ENCODE results near the gene SHANK1.

SHANK1 gene

GRCh38 chr19:50694815-50695145 is 24.8 kb downstream of the SHANK1 start:
- H3K27ac ChIP-seq (ENCODE audit: low read depth, low read length, poor library complexity, severe bottlenecking): no peak overlapping the region
- no peaks in the 10 kb centered on the region for H3K79me2 ChIP-seq (ENCODE audit: insufficient read depth, low read length)
- no peak overlapping the region for H3K4me3 ChIP-seq (ENCODE audit: low read depth, low read length, poor library complexity, severe bottlenecking)
- no peaks in the 10 kb centered on the region for H3K36me3 ChIP-seq (ENCODE audit: insufficient read depth, low read length)
- no peaks in the 10 kb centered on the region for H3K9me2 ChIP-seq (ENCODE audit: low read depth, low read length)
- H2AFZ ChIP-seq (ENCODE audit: low read length): no peak overlapping the region
- H3K4me2 ChIP-seq (ENCODE audit: low read length): no peak overlapping the region
- no peak for TF ChIP-seq CTCF (IDR thresholded peaks at IDR 0.05; ENCODE audit: low read length)
- TF ChIP-seq EZH2 (IDR thresholded peaks at IDR 0.05; ENCODE audit: borderline replicate concordance, low read length): no peak
- no peaks in the 10 kb centered on the region for H3K9me3 ChIP-seq (ENCODE audit: low read length)
- H4K20me1 ChIP-seq (ENCODE audit: insufficient read depth, low read length): no peaks in the 10 kb centered on the region
- H3F3A ChIP-seq (ENCODE audit: insufficient read depth, low read length): no peaks in the 10 kb centered on the region
- H3K4me1 ChIP-seq (ENCODE audit: insufficient read depth, low read length, severe bottlenecking): no peaks in the 10 kb centered on the region
- no peak overlapping the region for H3K9ac ChIP-seq (ENCODE audit: low read length)
- no peaks in the 10 kb centered on the region for H3K27me3 ChIP-seq (ENCODE audit: insufficient read depth, low read length)

- Histone ChIP-seq H3K9me3 (ENCODE audit: low read length) (no peaks in the 10 kb centered on the region), H3K4me2 (ENCODE audit: low read length) (no peak overlapping the region)
Measured at GRCh38 chr19:50693064-50693975, 26.3 kb downstream of the SHANK1 start.

GRCh38 chr19:50690439-50690838 is 29.2 kb downstream of the SHANK1 start:
- H3K9me2 ChIP-seq (ENCODE audit: low read depth, low read length): no peaks in the 10 kb centered on the region
- H3K9ac ChIP-seq (ENCODE audit: low read length): no peak overlapping the region
- H3K27ac ChIP-seq (ENCODE audit: low read depth, low read length, poor library complexity, severe bottlenecking): no peak overlapping the region
- no peaks in the 10 kb centered on the region for H3F3A ChIP-seq (ENCODE audit: insufficient read depth, low read length)
- H3K79me2 ChIP-seq (ENCODE audit: insufficient read depth, low read length): no peaks in the 10 kb centered on the region
- no peaks in the 10 kb centered on the region for H3K4me1 ChIP-seq (ENCODE audit: insufficient read depth, low read length, severe bottlenecking)
- H4K20me1 ChIP-seq (ENCODE audit: insufficient read depth, low read length): no peaks in the 10 kb centered on the region
- no peaks in the 10 kb centered on the region for H3K36me3 ChIP-seq (ENCODE audit: insufficient read depth, low read length)
- no peak overlapping the region for H3K4me3 ChIP-seq (ENCODE audit: low read depth, low read length, poor library complexity, severe bottlenecking)
- no peak overlapping the region for H3K4me2 ChIP-seq (ENCODE audit: low read length)
- no peaks in the 10 kb centered on the region for H3K27me3 ChIP-seq (ENCODE audit: insufficient read depth, low read length)
- H2AFZ ChIP-seq (ENCODE audit: low read length): no peak overlapping the region
- H3K9me3 ChIP-seq (ENCODE audit: low read length): no peaks in the 10 kb centered on the region
- TF ChIP-seq EZH2 (IDR thresholded peaks at IDR 0.05; ENCODE audit: borderline replicate concordance, low read length): no peak
- TF ChIP-seq CTCF (IDR thresholded peaks at IDR 0.05; ENCODE audit: low read length): no peak

More at GRCh38 chr19:50693064-50693975, 26.3 kb downstream of the SHANK1 start:
- Histone ChIP-seq H3K4me1 (ENCODE audit: insufficient read depth, low read length, severe bottlenecking) (no peaks in the 10 kb centered on the region), H3K27ac (ENCODE audit: low read depth, low read length, poor library complexity, severe bottlenecking) (no peak overlapping the region), H3K79me2 (ENCODE audit: insufficient read depth, low read length) (no peaks in the 10 kb centered on the region), H4K20me1 (ENCODE audit: insufficient read depth, low read length) (no peaks in the 10 kb centered on the region), H3K9me2 (ENCODE audit: low read depth, low read length) (no peaks in the 10 kb centered on the region), H3K36me3 (ENCODE audit: insufficient read depth, low read length) (no peaks in the 10 kb centered on the region), H3K9ac (ENCODE audit: low read length) (no peak overlapping the region), H3K4me3 (ENCODE audit: low read depth, low read length, poor library complexity, severe bottlenecking) (no peak overlapping the region), H3K27me3 (ENCODE audit: insufficient read depth, low read length) (no peaks in the 10 kb centered on the region), H2AFZ (ENCODE audit: low read length) (no peak overlapping the region), H3F3A (ENCODE audit: insufficient read depth, low read length) (no peaks in the 10 kb centered on the region)
- no peak for TF ChIP-seq EZH2 (IDR thresholded peaks at IDR 0.05; ENCODE audit: borderline replicate concordance, low read length)
- TF ChIP-seq CTCF (IDR thresholded peaks at IDR 0.05; ENCODE audit: low read length): no peak

All from OCI-LY1 (cell line).